SK-N-SH (cell line): ENCODE measurements around the gene EGFL8. TPM values are rescaled to one million over a fixed set of nuclear protein-coding genes. Genes with fewer than 3 reads are reported as not detected.

Source experiments
- CTCF ChIA-PET: fragments of 300-600, 350-600 bp; formaldehyde crosslinking; extraction: SDS; loops from one replicate; lab custom pipeline; 2021; lab: Yijun Ruan, JAX
- POLR2A ChIA-PET: fragments of 350-600 bp; sonication (Branson Sonifier 250); formaldehyde crosslinking; extraction: SDS; loops from one replicate; lab custom pipeline; 2020; ENCODE audit warnings: antibody characterized with exemption, inconsistent platforms; lab: Yijun Ruan, JAX
- DNase-seq: peaks from one replicate; pipeline ENCODE4 v3.0.0; 2012
- H2AFZ ChIP-seq: fragments of 200-600 bp; sonication (generic); 2 replicates; pipeline ENCODE4 v1.8.1; 2016; ENCODE audit warnings: antibody characterized with exemption, mild to moderate bottlenecking, low read depth
- H3F3A ChIP-seq: fragments of 200-600 bp; sonication (generic); replicated peaks from 2 replicates; pipeline ENCODE3; 2016; ENCODE audit warnings: antibody characterized with exemption, mild to moderate bottlenecking; ENCODE audit not compliant: insufficient read depth
- H3K27ac ChIP-seq, 2 experiments: fragments of 200-500 bp in 1 of 2; fragments of 200-600 bp in 1 of 2; sonication (Bioruptor generic) in 1 of 2; sonication (generic), shearing (Covaris generic) in 1 of 2; 2 replicates each; pipeline versions ENCODE4 v1.5.1 to v1.6.1; 2014 to 2016; ENCODE audit warnings: low read depth in 2 of 2, inconsistent platforms in 1 of 2, low read length in 1 of 2, mild to moderate bottlenecking in 1 of 2, mixed read lengths in 1 of 2
- H3K27me3 ChIP-seq: fragments of 200-600 bp; sonication (generic), shearing (Covaris generic); 2 replicates; pipeline ENCODE4 v1.6.1; 2016; ENCODE audit warnings: mixed run types; ENCODE audit not compliant: insufficient read depth
- H3K36me3 ChIP-seq, 2 experiments: fragments of 200-500 bp in 1 of 2; fragments of 200-600 bp in 1 of 2; sonication (Bioruptor generic) in 1 of 2; sonication (generic) in 1 of 2; replicated peaks in 1 of 2; 2 replicates each; pipeline versions ENCODE3 to v1.5.1; 2014 to 2016; ENCODE audit warnings: low read length in 1 of 2, mild to moderate bottlenecking in 1 of 2; ENCODE audit not compliant: insufficient read depth in 2 of 2, control insufficient read depth in 1 of 2
- H3K4me1 ChIP-seq, 2 experiments: fragments of 200-500 bp in 1 of 2; fragments of 200-600 bp in 1 of 2; sonication (Bioruptor generic) in 1 of 2; sonication (generic), shearing (Covaris generic) in 1 of 2; 2 replicates each; pipeline versions ENCODE4 v1.5.1 to v1.6.1; 2014 to 2016; ENCODE audit warnings: low read depth in 1 of 2, low read length in 1 of 2, mixed run types in 1 of 2; ENCODE audit not compliant: insufficient read depth in 2 of 2, control insufficient read depth in 1 of 2
- H3K4me2 ChIP-seq: fragments of 200-600 bp; sonication (generic), shearing (Covaris generic); 2 replicates; pipeline ENCODE4 v1.6.1; 2017; ENCODE audit warnings: mixed run types
- H3K4me3 ChIP-seq, 2 experiments: fragments of 200-500 bp in 1 of 2; fragments of 200-600 bp in 1 of 2; sonication (Bioruptor generic) in 1 of 2; sonication (generic), shearing (Covaris generic) in 1 of 2; 2 replicates each; pipeline versions ENCODE4 v1.5.1 to v1.8.1; 2014 to 2016; ENCODE audit warnings: low read depth in 2 of 2, inconsistent platforms in 1 of 2, low read length in 1 of 2, mild to moderate bottlenecking in 1 of 2, mixed read lengths in 1 of 2, moderate library complexity in 1 of 2
- H3K79me2 ChIP-seq: fragments of 200-600 bp; sonication (generic); 2 replicates; pipeline ENCODE4 v1.8.1; 2017; ENCODE audit warnings: mild to moderate bottlenecking; ENCODE audit not compliant: insufficient read depth
- H3K9ac ChIP-seq: fragments of 200-600 bp; sonication (generic); 2 replicates; pipeline ENCODE4 v1.6.1; 2017; ENCODE audit warnings: mixed run types
- H3K9me2 ChIP-seq: fragments of 200-600 bp; sonication (generic); 2 replicates; pipeline ENCODE4 v1.6.1; 2017; ENCODE audit warnings: mixed run types
- H3K9me3 ChIP-seq: fragments of 200-600 bp; sonication (generic); 2 replicates; pipeline ENCODE4 v1.6.1; 2017; ENCODE audit warnings: mixed run types, mild to moderate bottlenecking, moderate library complexity
- H4K20me1 ChIP-seq: fragments of 200-600 bp; sonication (generic); 2 replicates; pipeline ENCODE4 v1.6.1; 2017; ENCODE audit warnings: mild to moderate bottlenecking, mixed run types; ENCODE audit not compliant: insufficient read depth
- CHD2 ChIP-seq: fragments of 150-350 bp; IDR thresholded peaks from 2 replicates; pipeline ENCODE4 v1.6.1; 2018; ENCODE audit warnings: low read length; ENCODE audit not compliant: partially characterized antibody
- ELF1 ChIP-seq: IDR thresholded peaks from 2 replicates; pipeline ENCODE4 v1.4.0; 2012
- EP300 ChIP-seq, 2 experiments: IDR thresholded peaks; 2 replicates each; pipeline versions ENCODE4 v1.4.0 to v1.6.1; 2012; ENCODE audit warnings: borderline replicate concordance in 1 of 2, low read depth in 1 of 2, low read length in 1 of 2
- FOSL2 ChIP-seq: IDR thresholded peaks from 2 replicates; pipeline ENCODE4 v1.4.0; 2012; ENCODE audit warnings: low read depth, mild to moderate bottlenecking, moderate library complexity, borderline replicate concordance
- FOXJ3 ChIP-seq: sonication (generic); formaldehyde crosslinking; IDR thresholded peaks from 2 replicates; pipeline ENCODE4 v1.5.1; 2020; ENCODE audit warnings: mild to moderate bottlenecking, missing genetic modification reagents
- GATA2 ChIP-seq: sonication (generic); formaldehyde crosslinking; IDR thresholded peaks from 2 replicates; pipeline ENCODE4 v1.5.0; 2020; ENCODE audit warnings: mild to moderate bottlenecking, missing genetic modification reagents
- JUND ChIP-seq: IDR thresholded peaks from 2 replicates; pipeline ENCODE4 v1.4.0; 2012
- MAX ChIP-seq: IDR thresholded peaks from 2 replicates; pipeline ENCODE4 v1.4.0; 2012; ENCODE audit warnings: low read depth
- MEF2A ChIP-seq: IDR thresholded peaks from 2 replicates; pipeline ENCODE4 v1.4.0; 2012; ENCODE audit warnings: low read depth, borderline replicate concordance
- MXI1 ChIP-seq: IDR thresholded peaks from 2 replicates; pipeline ENCODE4 v1.6.1; 2012; ENCODE audit warnings: mild to moderate bottlenecking, low read depth, low read length, improper control_type of control experiment
- NFIC ChIP-seq: IDR thresholded peaks from 2 replicates; pipeline ENCODE4 v1.4.0; 2012; ENCODE audit warnings: borderline replicate concordance
- NRF1 ChIP-seq: IDR thresholded peaks from 2 replicates; pipeline ENCODE4 v1.6.1; 2012; ENCODE audit warnings: low read depth, mild to moderate bottlenecking, low read length
- PBX3 ChIP-seq: IDR thresholded peaks from 2 replicates; pipeline ENCODE4; 2012
- POLR2AphosphoS5 ChIP-seq: IDR thresholded peaks from 2 replicates; pipeline ENCODE4 v1.6.1; 2012; ENCODE audit warnings: low read depth, low read length
- RAD21 ChIP-seq: IDR thresholded peaks from 2 replicates; pipeline ENCODE4 v1.6.1; 2012; ENCODE audit warnings: mild to moderate bottlenecking, low read length
- RFX5 ChIP-seq: IDR thresholded peaks from 2 replicates; pipeline ENCODE4 v1.6.1; 2012; ENCODE audit warnings: mild to moderate bottlenecking, improper control_type of control experiment, low read length
- RXRA ChIP-seq: IDR thresholded peaks from 2 replicates; pipeline ENCODE4 v1.4.0; 2012; ENCODE audit warnings: low read depth, mild to moderate bottlenecking, borderline replicate concordance
- SMC3 ChIP-seq: IDR thresholded peaks from 2 replicates; pipeline ENCODE4 v1.6.1; 2012; ENCODE audit warnings: low read depth, low read length, improper control_type of control experiment
- TAF1 ChIP-seq: IDR thresholded peaks from 2 replicates; pipeline ENCODE4 v1.6.1; 2012; ENCODE audit warnings: low read depth, mild to moderate bottlenecking, low read length, moderate library complexity, borderline replicate concordance
- TCF12 ChIP-seq: IDR thresholded peaks from 2 replicates; pipeline ENCODE4 v1.4.0; 2012
- USF2 ChIP-seq: fragments of 150-350 bp; IDR thresholded peaks from 2 replicates; pipeline ENCODE4 v1.6.1; 2017; ENCODE audit warnings: antibody characterized with exemption, low read length, low read depth, borderline replicate concordance
- YY1 ChIP-seq: IDR thresholded peaks from 2 replicates; pipeline ENCODE4 v1.4.0; 2012; ENCODE audit warnings: low read depth, mild to moderate bottlenecking
- WGBS: methylation state at CpG from one replicate; pipeline ENCODE4 v1.1.6; 2017; ENCODE audit warnings: low lambda C conversion rate; 5-methylcytosine and 5-hydroxymethylcytosine counted together
- polyA plus RNA-seq, 3 experiments: library from polyadenylated mRNA; depleted of rRNA; stranded (reverse); fragments of >200 nt; gene quantifications; 2 replicates each; pipeline ENCODE4 v1.2.3, GENCODE V29; 2012
- TF ChIP-seq, protein P1 (sequence below): fragments of 150-350 bp; IDR thresholded peaks from 2 replicates; pipeline ENCODE4 v1.6.1; 2016; ENCODE audit warnings: mild to moderate bottlenecking, low read depth, low read length
- TF ChIP-seq, protein P2 (sequence below): IDR thresholded peaks from 2 replicates; pipeline ENCODE4 v1.4.0; 2012; ENCODE audit warnings: low read depth, borderline replicate concordance

Gene EGFL8
- polyA plus RNA-seq, 1 of the 3 experiments (the other 2 are of a cell fraction) = 7.7 TPM

DNA sequence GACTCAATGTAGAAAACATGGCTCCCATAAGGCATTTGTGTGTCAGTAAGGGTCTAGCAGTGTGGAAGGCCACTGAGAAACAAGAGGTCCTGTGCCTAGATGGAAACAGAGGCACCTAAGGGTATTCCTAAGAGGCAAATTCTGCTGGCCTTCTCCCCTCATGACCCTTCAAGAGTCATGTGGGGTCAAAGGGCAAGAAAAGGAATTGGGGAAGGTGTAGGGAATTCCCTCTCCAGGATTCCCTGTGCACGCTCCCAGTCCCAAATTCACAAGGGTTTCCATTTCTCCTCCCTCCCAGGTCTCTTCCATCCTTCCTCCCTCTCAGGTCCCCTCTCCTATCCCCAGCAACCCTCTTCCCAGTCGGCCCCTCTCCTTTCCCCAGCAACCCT, 10.9 kb downstream of the EGFL8 start:
- Histone ChIP-seq H2AFZ (peak overlapping the region; percentile 73), H3K79me2 (peaks cover 55% of the 10 kb centered on the region)

GRCh38 chr6:32175711-32176475, 11.5 kb downstream of the EGFL8 start, which contains the start of gene AGPAT1:
AGPAT1 (minus strand) TSS chr6:32176084; CDS start chr6:32171496, 4,588 bp downstream.
- ChIA-PET POLR2A (interaction anchor here (0.7 to 4.1 kb wide), 5 partner anchors 14 to 511 kb away, joined by 3 to 22 read pairs (median 5); partner anchors contain the start of genes ATF6B, FKBPL, GPANK1 and PBX2), CTCF (interaction anchor here (0.7 to 1.6 kb wide), 4 partner anchors 10 to 128 kb away, joined by 3 to 4 read pairs (median 4); partner anchors contain the start of gene EGFL8)
- under 1% methylated on average over 18 of the region's 27 CpGs for WGBS
- no peaks in the 10 kb centered on the region for H3K27me3 ChIP-seq
- H2AFZ ChIP-seq = peak within 1 kb of the TSS; percentile 88
- H4K20me1 ChIP-seq = no peaks in the 10 kb centered on the region
- peaks cover 12 to 40% of the 10 kb centered on the region in 2 experiments; a peak in 3 of 4 replicates for H3K4me1 ChIP-seq
- no peaks in the 10 kb centered on the region for H3K9me3 ChIP-seq
- peak; percentile 97 for DNase-seq
- peak within 1 kb of the TSS; percentile 81 for H3K4me2 ChIP-seq
- peak within 1 kb of the TSS; percentile 98 to 99 for H3K27ac ChIP-seq
- H3F3A ChIP-seq = peaks cover 13% of the 10 kb centered on the region
- peaks cover 3 to 12% of the 10 kb centered on the region in 2 experiments for H3K36me3 ChIP-seq
- peak within 1 kb of the TSS; percentile 84 to 99 for H3K4me3 ChIP-seq
- H3K79me2 ChIP-seq = peaks cover 55% of the 10 kb centered on the region
- no peaks in the 10 kb centered on the region for H3K9me2 ChIP-seq
- peak within 1 kb of the TSS; percentile 84 for H3K9ac ChIP-seq
- 0 out of 2 replicates have a peak, but pooled peaks have one; percentile 28 for TF ChIP-seq MXI1
- no peak for TF ChIP-seq FOXJ3
- TF ChIP-seq EP300 (IDR thresholded peaks at IDR 0.05; ENCODE audit: borderline replicate concordance in 1 of 2, low read depth in 1 of 2, low read length in 1 of 2) = no peak
- TF ChIP-seq, protein P1, sequence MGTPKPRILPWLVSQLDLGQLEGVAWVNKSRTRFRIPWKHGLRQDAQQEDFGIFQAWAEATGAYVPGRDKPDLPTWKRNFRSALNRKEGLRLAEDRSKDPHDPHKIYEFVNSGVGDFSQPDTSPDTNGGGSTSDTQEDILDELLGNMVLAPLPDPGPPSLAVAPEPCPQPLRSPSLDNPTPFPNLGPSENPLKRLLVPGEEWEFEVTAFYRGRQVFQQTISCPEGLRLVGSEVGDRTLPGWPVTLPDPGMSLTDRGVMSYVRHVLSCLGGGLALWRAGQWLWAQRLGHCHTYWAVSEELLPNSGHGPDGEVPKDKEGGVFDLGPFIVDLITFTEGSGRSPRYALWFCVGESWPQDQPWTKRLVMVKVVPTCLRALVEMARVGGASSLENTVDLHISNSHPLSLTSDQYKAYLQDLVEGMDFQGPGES = peak; percentile 46
- TF ChIP-seq TCF12 = 0 out of 2 replicates have a peak, but pooled peaks have one; percentile 12
- TF ChIP-seq GATA2 (CRISPR knock-in tag) = no peak
- no peak for TF ChIP-seq SMC3
- TF ChIP-seq FOSL2 = no peak
- TF ChIP-seq, protein P2, sequence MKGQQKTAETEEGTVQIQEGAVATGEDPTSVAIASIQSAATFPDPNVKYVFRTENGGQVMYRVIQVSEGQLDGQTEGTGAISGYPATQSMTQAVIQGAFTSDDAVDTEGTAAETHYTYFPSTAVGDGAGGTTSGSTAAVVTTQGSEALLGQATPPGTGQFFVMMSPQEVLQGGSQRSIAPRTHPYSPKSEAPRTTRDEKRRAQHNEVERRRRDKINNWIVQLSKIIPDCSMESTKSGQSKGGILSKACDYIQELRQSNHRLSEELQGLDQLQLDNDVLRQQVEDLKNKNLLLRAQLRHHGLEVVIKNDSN = no peak
- TF ChIP-seq RXRA = no peak
- TF ChIP-seq MAX = peak; percentile 38; the same call in 1 of the 2 replicates
- TF ChIP-seq USF2 = no peak
- no peak for TF ChIP-seq NFIC
- TF ChIP-seq PBX3 = peak; percentile 100
- peak; percentile 61; the same call in 1 of the 2 replicates for TF ChIP-seq ELF1
- no peak for TF ChIP-seq NRF1
- TF ChIP-seq RFX5 = peak; percentile 34; the same call in 1 of the 2 replicates
- TF ChIP-seq MEF2A = no peak
- TF ChIP-seq YY1 = no peak
- TF ChIP-seq TAF1 = peak; percentile 70
- TF ChIP-seq RAD21 = no peak
- peak; percentile 72 for TF ChIP-seq CHD2
- peak; percentile 83 for TF ChIP-seq POLR2AphosphoS5
- no peak for TF ChIP-seq JUND

More for the DNA sequence above, 10.9 kb downstream of the EGFL8 start:
- 7% methylated on average over 2 of the region's 2 CpGs for WGBS
- peak overlapping the region in 1 of 2 experiments; percentile 87; a peak in 3 of 4 replicates for H3K27ac ChIP-seq
- H3K4me3 ChIP-seq = peak overlapping the region; percentile 84 to 99
- peaks cover 0 to 13% of the 10 kb centered on the region in 2 experiments for H3K36me3 ChIP-seq
- no peak for TF ChIP-seq CHD2
- H3F3A ChIP-seq = peaks cover 13% of the 10 kb centered on the region
- H3K4me1 ChIP-seq = peaks cover 12 to 40% of the 10 kb centered on the region in 2 experiments; a peak in 3 of 4 replicates
- ChIA-PET CTCF (no interaction called here), POLR2A (no interaction called here)
- H3K9me2 ChIP-seq = no peaks in the 10 kb centered on the region
- H3K9me3 ChIP-seq = no peaks in the 10 kb centered on the region
- no peaks in the 10 kb centered on the region for H4K20me1 ChIP-seq
- peak overlapping the region; percentile 84 for H3K9ac ChIP-seq
- DNase-seq = no peak
- peak overlapping the region; percentile 81 for H3K4me2 ChIP-seq
- no peaks in the 10 kb centered on the region for H3K27me3 ChIP-seq
